Kidney tubule cell (primary cell): ENCODE results near the gene CREBL2.
"Not testable (repeated sequence)": the region's sequence is repeated elsewhere in the genome, so short reads cannot be mapped to it uniquely, and the experiment has no call there.

Source experiments
- DNase-seq: peaks from one replicate; pipeline ENCODE4 v3.0.0-alpha.2; 2018; ENCODE audit warnings: low spot score

The CREBL2 gene

GRCh38 chr12:12598864-12599263 lies 12.8 kb upstream of the CREBL2 start:
- DNase-seq, result no peak

- DNase-seq, result no peak
Measured at GRCh38 chr12:12599750-12600643, 11.7 kb upstream of the CREBL2 start.

- DNase-seq, result no peak
Measured at GRCh38 chr12:12600659-12601058, 11.0 kb upstream of the CREBL2 start.

GRCh38 chr12:12604740-12605139 lies 6.9 kb upstream of the CREBL2 start:
- DNase-seq, result no peak

GRCh38 chr12:12606781-12607589 lies 4.7 kb upstream of the CREBL2 start:
- DNase-seq, result peak; percentile 59

- DNase-seq, result no peak
Measured at GRCh38 chr12:12608557-12608957, 3.1 kb upstream of the CREBL2 start.

- DNase-seq, result no peak
Measured at GRCh38 chr12:12609692-12610091, 2.0 kb upstream of the CREBL2 start.

GRCh38 chr12:12610711-12611110 lies 965 bp upstream of the CREBL2 start:
- DNase-seq, result no peak

GRCh38 chr12:12612358-12612757 lies 682 bp downstream of the CREBL2 start:
- peak; percentile 66 for DNase-seq

GRCh38 chr12:12613344-12613743 lies 1.7 kb downstream of the CREBL2 start:
- peak; percentile 34 for DNase-seq

- DNase-seq, result no peak
Measured at GRCh38 chr12:12614342-12614741, 2.7 kb downstream of the CREBL2 start.

- DNase-seq, result no peak
Measured at GRCh38 chr12:12616512-12617310, 5.0 kb downstream of the CREBL2 start.

- DNase-seq, result not testable (repeated sequence)
Measured at GRCh38 chr12:12618064-12618463, 6.4 kb downstream of the CREBL2 start.

- no peak for DNase-seq
Measured at GRCh38 chr12:12620730-12621315, 9.1 kb downstream of the CREBL2 start.

- no peak for DNase-seq
Measured at GRCh38 chr12:12622418-12622817, 10.7 kb downstream of the CREBL2 start.

- DNase-seq, result no peak
Measured at GRCh38 chr12:12624498-12624992, 12.9 kb downstream of the CREBL2 start.

- DNase-seq, result no peak
Measured at GRCh38 chr12:12626471-12626870, 14.8 kb downstream of the CREBL2 start.

- DNase-seq, result no peak
Measured at GRCh38 chr12:12627308-12627827, 15.7 kb downstream of the CREBL2 start.

- no peak for DNase-seq
Measured at GRCh38 chr12:12628013-12628412, 16.3 kb downstream of the CREBL2 start.

- DNase-seq, result no peak
Measured at GRCh38 chr12:12630850-12631249, 19.2 kb downstream of the CREBL2 start.

GRCh38 chr12:12635651-12636050 lies 24.0 kb downstream of the CREBL2 start:
- DNase-seq, result no peak
